NB4 (cell line): ENCODE data around the gene ZNF318.
A peak's percentile ranks its signal among the peaks of the same experiment; 100 is the strongest.
"Not testable (repeated sequence)": the region's sequence is repeated elsewhere in the genome, so short reads cannot be mapped to it uniquely, and the experiment has no call there.

Source experiments
- DNase-seq: peaks from one replicate; pipeline ENCODE4 v3.0.0; 2010; ENCODE audit warnings: low read depth
- H3K4me3 ChIP-seq: one replicate; pipeline ENCODE4 v1.5.1; 2011; ENCODE audit warnings: mild to moderate bottlenecking, low read depth, low read length, moderate library complexity
- MAX ChIP-seq: IDR thresholded peaks from 2 replicates; pipeline ENCODE4 v1.6.1; 2011; ENCODE audit warnings: low read depth, low read length
- MYC ChIP-seq: IDR thresholded peaks from 2 replicates; pipeline ENCODE4 v1.6.1; 2011; ENCODE audit warnings: low read depth, low read length
- POLR2A ChIP-seq: IDR thresholded peaks from 2 replicates; pipeline ENCODE4 v1.6.1; 2011; ENCODE audit warnings: mild to moderate bottlenecking; ENCODE audit not compliant: insufficient read length; ENCODE audit errors: extremely low read depth
- TF ChIP-seq, protein P1 (sequence below): IDR thresholded peaks from one replicate; pipeline ENCODE4 v1.5.1; 2012; ENCODE audit warnings: low read depth, low read length

Gene ZNF318, protein sequence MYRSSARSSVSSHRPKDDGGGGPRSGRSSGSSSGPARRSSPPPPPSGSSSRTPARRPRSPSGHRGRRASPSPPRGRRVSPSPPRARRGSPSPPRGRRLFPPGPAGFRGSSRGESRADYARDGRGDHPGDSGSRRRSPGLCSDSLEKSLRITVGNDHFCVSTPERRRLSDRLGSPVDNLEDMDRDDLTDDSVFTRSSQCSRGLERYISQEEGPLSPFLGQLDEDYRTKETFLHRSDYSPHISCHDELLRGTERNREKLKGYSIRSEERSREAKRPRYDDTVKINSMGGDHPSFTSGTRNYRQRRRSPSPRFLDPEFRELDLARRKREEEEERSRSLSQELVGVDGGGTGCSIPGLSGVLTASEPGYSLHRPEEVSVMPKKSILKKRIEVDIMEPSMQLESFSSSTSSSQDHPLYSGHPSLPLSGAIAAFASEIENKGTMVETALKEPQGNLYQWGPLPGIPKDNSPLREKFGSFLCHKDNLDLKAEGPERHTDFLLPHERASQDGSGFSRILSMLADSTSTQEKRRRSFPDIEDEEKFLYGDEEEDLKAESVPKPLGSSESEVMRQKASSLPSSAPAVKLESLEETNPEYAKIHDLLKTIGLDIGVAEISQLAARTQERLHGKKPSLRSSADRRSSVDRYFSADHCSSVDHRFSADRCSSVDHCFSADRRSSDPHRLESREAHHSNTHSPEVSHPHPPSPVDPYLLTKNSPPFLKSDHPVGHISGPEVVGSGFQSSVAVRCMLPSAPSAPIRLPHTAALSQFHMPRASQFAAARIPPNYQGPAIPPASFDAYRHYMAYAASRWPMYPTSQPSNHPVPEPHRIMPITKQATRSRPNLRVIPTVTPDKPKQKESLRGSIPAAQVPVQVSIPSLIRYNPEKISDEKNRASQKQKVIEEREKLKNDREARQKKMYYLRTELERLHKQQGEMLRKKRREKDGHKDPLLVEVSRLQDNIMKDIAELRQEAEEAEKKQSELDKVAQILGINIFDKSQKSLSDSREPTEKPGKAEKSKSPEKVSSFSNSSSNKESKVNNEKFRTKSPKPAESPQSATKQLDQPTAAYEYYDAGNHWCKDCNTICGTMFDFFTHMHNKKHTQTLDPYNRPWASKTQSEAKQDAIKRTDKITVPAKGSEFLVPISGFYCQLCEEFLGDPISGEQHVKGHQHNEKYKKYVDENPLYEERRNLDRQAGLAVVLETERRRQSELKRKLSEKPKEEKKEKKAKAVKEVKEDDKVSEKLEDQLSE (N-terminal part only)

GRCh38 chr6:43369174-43370002, at the start of gene ZNF318:
Gene ZNF318 (minus strand): TSS chr6:43369647. CDS start chr6:43369365, 282 bp downstream.
- TF ChIP-seq MAX (peak; percentile 95), MYC (peak; percentile 70), POLR2A (peak; percentile 69)
- TF ChIP-seq, protein P1, sequence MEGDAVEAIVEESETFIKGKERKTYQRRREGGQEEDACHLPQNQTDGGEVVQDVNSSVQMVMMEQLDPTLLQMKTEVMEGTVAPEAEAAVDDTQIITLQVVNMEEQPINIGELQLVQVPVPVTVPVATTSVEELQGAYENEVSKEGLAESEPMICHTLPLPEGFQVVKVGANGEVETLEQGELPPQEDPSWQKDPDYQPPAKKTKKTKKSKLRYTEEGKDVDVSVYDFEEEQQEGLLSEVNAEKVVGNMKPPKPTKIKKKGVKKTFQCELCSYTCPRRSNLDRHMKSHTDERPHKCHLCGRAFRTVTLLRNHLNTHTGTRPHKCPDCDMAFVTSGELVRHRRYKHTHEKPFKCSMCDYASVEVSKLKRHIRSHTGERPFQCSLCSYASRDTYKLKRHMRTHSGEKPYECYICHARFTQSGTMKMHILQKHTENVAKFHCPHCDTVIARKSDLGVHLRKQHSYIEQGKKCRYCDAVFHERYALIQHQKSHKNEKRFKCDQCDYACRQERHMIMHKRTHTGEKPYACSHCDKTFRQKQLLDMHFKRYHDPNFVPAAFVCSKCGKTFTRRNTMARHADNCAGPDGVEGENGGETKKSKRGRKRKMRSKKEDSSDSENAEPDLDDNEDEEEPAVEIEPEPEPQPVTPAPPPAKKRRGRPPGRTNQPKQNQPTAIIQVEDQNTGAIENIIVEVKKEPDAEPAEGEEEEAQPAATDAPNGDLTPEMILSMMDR = no peak
- peak within 1 kb of the TSS; percentile 80 for H3K4me3 ChIP-seq

DNA sequence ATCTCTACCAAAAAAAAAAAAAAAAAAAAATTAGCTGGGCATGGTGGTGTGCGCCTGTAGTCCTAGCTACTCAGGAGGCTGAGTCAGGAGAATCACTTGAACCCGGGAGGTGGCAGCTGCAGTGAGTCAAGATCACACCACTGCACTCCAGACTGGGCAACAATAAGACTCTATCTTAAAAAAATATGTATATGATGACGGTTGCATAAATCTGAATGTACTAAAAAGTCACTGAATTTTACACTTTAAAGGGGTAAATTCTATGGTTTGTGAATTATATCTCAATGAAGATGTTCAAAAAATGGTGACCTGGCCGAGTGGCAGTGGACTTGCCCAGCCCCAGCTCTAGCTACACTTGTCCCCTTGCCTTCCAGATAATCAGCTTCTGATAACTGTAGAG, 47.5 kb upstream of the ZNF318 start:
- DNase-seq = no peak
- TF ChIP-seq, protein P1 = no peak
- TF ChIP-seq MAX (no peak), MYC (no peak), POLR2A (no peak)
- no peak overlapping the region for H3K4me3 ChIP-seq

More at GRCh38 chr6:43369174-43370002, at the start of gene ZNF318:
- DNase-seq = peak; percentile 99

GRCh38 chr6:43415275-43415674, 45.8 kb upstream of the ZNF318 start:
- not testable (repeated sequence) for H3K4me3 ChIP-seq, DNase-seq

DNA sequence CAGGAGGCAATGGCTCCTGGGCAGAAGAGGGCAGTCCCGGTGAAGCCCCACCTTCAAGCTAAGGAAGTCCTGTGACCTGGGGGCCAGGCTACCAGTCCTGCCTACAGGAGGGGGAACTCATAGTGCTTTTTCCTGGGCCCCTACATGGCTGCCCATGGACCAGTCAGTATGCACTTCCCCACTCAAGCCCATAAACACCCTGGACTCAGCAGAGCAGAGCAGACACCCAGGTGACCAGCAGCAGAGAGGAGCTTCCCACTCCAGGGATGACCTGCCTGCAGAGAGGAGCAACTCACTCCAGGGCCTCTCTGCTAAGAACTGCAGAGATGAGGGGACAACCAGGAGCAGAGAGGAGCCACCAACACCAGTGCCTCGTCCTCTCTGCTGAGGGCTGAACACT, 43.6 kb upstream of the ZNF318 start:
- DNase-seq = no peak
- no peak overlapping the region for H3K4me3 ChIP-seq
- TF ChIP-seq MYC = no peak
- TF ChIP-seq, protein P1 = no peak
- no peak for TF ChIP-seq POLR2A
- no peak for TF ChIP-seq MAX

DNA sequence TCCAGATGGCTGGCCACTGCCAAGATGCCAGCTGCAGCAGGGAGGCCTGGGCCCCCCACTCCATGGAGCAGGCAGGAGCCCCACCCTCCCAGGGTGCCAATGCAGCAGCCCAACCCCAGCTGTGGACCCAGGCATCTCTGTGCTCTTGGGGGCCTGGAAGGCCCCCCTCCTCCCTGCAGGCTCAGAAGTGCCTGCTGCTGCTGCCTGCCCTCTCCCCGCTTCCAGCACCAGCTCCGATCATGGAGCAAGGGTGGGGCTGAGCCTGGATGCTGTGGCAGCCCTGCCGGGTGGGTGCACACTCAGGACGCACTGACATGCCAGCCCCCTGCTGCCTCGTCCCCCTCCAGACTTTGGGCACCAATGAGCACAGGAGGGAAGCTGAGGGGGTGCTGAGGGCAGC, 43.1 kb upstream of the ZNF318 start:
- H3K4me3 ChIP-seq = no peak overlapping the region
- no peak for DNase-seq
- TF ChIP-seq POLR2A (no peak), MAX (no peak), MYC (no peak)
- TF ChIP-seq, protein P1 = no peak

DNA sequence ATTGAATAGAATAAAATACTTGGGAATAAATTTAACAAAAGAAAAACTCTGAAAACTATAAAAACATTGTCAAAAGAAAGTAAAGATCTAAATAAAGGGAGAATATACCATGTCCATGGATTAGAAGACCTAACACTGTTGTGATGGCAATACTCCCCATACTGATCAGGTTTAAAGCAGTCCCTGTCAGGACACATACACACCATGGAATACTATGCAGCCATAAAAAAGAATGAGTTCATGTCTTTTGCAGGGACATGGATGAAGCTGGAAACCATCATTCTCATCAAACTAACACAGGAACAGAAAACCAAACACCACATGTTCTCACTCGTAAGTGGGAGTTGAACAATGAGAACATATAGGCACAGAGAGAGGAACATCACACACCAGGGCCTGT, 41.3 kb upstream of the ZNF318 start:
- H3K4me3 ChIP-seq, DNase-seq: not testable (repeated sequence)
